HepG2 (cell line): ENCODE results near the gene CGB8. TPM values are rescaled to one million over a fixed set of nuclear protein-coding genes. Genes with fewer than 3 reads are reported as not detected.

Experiments used
- DNMT1 ChIP-seq: sonication (generic); formaldehyde crosslinking; IDR thresholded peaks from 2 replicates; pipeline ENCODE4 v1.5.1; 2020; ENCODE audit warnings: mild to moderate bottlenecking, missing genetic modification reagents
- EP300 ChIP-seq, 3 experiments: sonication (generic) in 1 of 3; formaldehyde crosslinking in 1 of 3; IDR thresholded peaks; 2 replicates each; pipeline versions ENCODE4 v1.5.1 to v1.6.1; 2011 to 2020; ENCODE audit warnings: low read depth in 2 of 3, low read length in 2 of 3, borderline replicate concordance in 1 of 3, improper control_type of control experiment in 1 of 3, mild to moderate bottlenecking in 1 of 3, missing genetic modification reagents in 1 of 3, moderate library complexity in 1 of 3
- KDM5A ChIP-seq: fragments of 200-600 bp; sonication (generic); IDR thresholded peaks from 2 replicates; pipeline ENCODE4 v1.7.0; 2018; ENCODE audit warnings: antibody characterized with exemption, mild to moderate bottlenecking, low read length, borderline replicate concordance
- LCORL ChIP-seq, 2 experiments: fragments of 450-650 bp in 1 of 2; sonication (generic) in 1 of 2; formaldehyde crosslinking in 1 of 2; IDR thresholded peaks; 2 replicates each; pipeline versions ENCODE4 v1.5.0 to v1.6.1; 2017 to 2020; ENCODE audit warnings: antibody characterized with exemption in 1 of 2, missing genetic modification reagents in 1 of 2
- NFKB2 ChIP-seq: sonication (generic); formaldehyde crosslinking; IDR thresholded peaks from 2 replicates; pipeline ENCODE4 v1.4.0; 2020; ENCODE audit warnings: missing genetic modification reagents, borderline replicate concordance
- SALL2 ChIP-seq: sonication (generic); formaldehyde crosslinking; IDR thresholded peaks from 2 replicates; pipeline ENCODE4 v1.8.1; 2023; ENCODE audit warnings: mild to moderate bottlenecking, missing genetic modification reagents, inconsistent platforms
- SMAD1 ChIP-seq: sonication (generic); formaldehyde crosslinking; IDR thresholded peaks from 2 replicates; pipeline ENCODE4 v1.4.0; 2020; ENCODE audit warnings: missing genetic modification reagents, low read depth, mild to moderate bottlenecking, borderline replicate concordance
- SRY ChIP-seq: sonication (generic); formaldehyde crosslinking; IDR thresholded peaks from 2 replicates; pipeline ENCODE4 v1.8.0; 2022; ENCODE audit warnings: mild to moderate bottlenecking, missing genetic modification reagents
- U2AF1 ChIP-seq: fragments of 200-400 bp; formaldehyde crosslinking; optimal IDR thresholded peaks from 2 replicates; pipeline ENCODE3; 2017; ENCODE audit warnings: mild to moderate bottlenecking, low read depth, low read length
- YEATS2 ChIP-seq: sonication (generic); formaldehyde crosslinking; IDR thresholded peaks from 2 replicates; pipeline ENCODE4 v1.4.0; 2020; ENCODE audit warnings: missing genetic modification reagents, borderline replicate concordance
- ZBTB38 ChIP-seq: sonication (generic); formaldehyde crosslinking; IDR thresholded peaks from 2 replicates; pipeline ENCODE4 v1.5.1; 2020; ENCODE audit warnings: mild to moderate bottlenecking, missing genetic modification reagents
- ZNF232 ChIP-seq: sonication (generic); formaldehyde crosslinking; IDR thresholded peaks from 2 replicates; pipeline ENCODE4 v1.4.0; 2020; ENCODE audit warnings: missing genetic modification reagents, borderline replicate concordance
- ZNF274 ChIP-seq: sonication (generic); formaldehyde crosslinking; IDR thresholded peaks from 2 replicates; pipeline ENCODE4 v1.5.1; 2020; ENCODE audit warnings: mild to moderate bottlenecking, missing genetic modification reagents
- ZNF460 ChIP-seq: sonication (generic); formaldehyde crosslinking; IDR thresholded peaks from 2 replicates; pipeline ENCODE4 v1.5.1; 2020; ENCODE audit warnings: missing genetic modification reagents, mild to moderate bottlenecking, borderline replicate concordance
- ZNF547 ChIP-seq: sonication (generic); formaldehyde crosslinking; IDR thresholded peaks from 2 replicates; pipeline ENCODE4 v1.5.1; 2020; ENCODE audit warnings: mild to moderate bottlenecking, missing genetic modification reagents
- ZNF556 ChIP-seq: sonication (generic); formaldehyde crosslinking; IDR thresholded peaks from 2 replicates; pipeline ENCODE4 v1.4.0; 2020; ENCODE audit warnings: mild to moderate bottlenecking, missing genetic modification reagents, borderline replicate concordance
- ZNF713 ChIP-seq: sonication (generic); formaldehyde crosslinking; IDR thresholded peaks from 2 replicates; pipeline ENCODE4 v1.4.0; 2020; ENCODE audit warnings: mild to moderate bottlenecking, missing genetic modification reagents
- ZNF749 ChIP-seq: sonication (generic); formaldehyde crosslinking; IDR thresholded peaks from 2 replicates; pipeline ENCODE4 v1.8.0; 2022; ENCODE audit warnings: mild to moderate bottlenecking, missing genetic modification reagents, moderate library complexity, borderline replicate concordance
- ZNF761 ChIP-seq: sonication (generic); formaldehyde crosslinking; conservative IDR thresholded peaks from 2 replicates; pipeline ENCODE4 v1.4.0; 2020; ENCODE audit warnings: mild to moderate bottlenecking, missing genetic modification reagents
- ZSCAN29 ChIP-seq: sonication (generic); formaldehyde crosslinking; conservative IDR thresholded peaks from 2 replicates; pipeline ENCODE4 v1.4.0; 2020; ENCODE audit warnings: mild to moderate bottlenecking, missing genetic modification reagents
- polyA plus RNA-seq, 8 experiments: library from polyadenylated mRNA; depleted of rRNA in 3 of 8; stranded (reverse) in 7 of 8; unstranded in 1 of 8; fragments of >200 nt; fragmentation: Illumina TruSeq in 4 of 8; extraction: Trizol in 4 of 8; gene quantifications; 2 replicates each; pipeline versions ENCODE4 v1.2.1 to v1.2.3, GENCODE V29; 2011 to 2016; ENCODE audit warnings: low read depth in 4 of 8, missing spikeins in 1 of 8, mixed read lengths in 1 of 8; ENCODE audit not compliant: insufficient read depth in 1 of 8
- total RNA-seq, 5 experiments: library from RNA; depleted of rRNA; stranded (reverse); fragments of >200 nt; fragmentation: Illumina TruSeq; extraction: Trizol; gene quantifications; 2 replicates each; pipeline ENCODE4 v1.2.3, GENCODE V29; 2016; ENCODE audit warnings: low read depth in 1 of 5
- TF ChIP-seq, protein P1 (sequence below): IDR thresholded peaks from 2 replicates; pipeline ENCODE4 v1.6.1; 2016; ENCODE audit warnings: missing genetic modification reagents, missing compliant biosample characterization
- TF ChIP-seq, protein P2 (sequence below): sonication (generic); formaldehyde crosslinking; conservative IDR thresholded peaks from 2 replicates; pipeline ENCODE4 v1.4.0; 2020; ENCODE audit warnings: missing genetic modification reagents
- TF ChIP-seq, protein P3 (sequence below): sonication (generic); formaldehyde crosslinking; IDR thresholded peaks from 2 replicates; pipeline ENCODE4 v1.4.0; 2020; ENCODE audit warnings: mild to moderate bottlenecking, missing genetic modification reagents
- TF ChIP-seq, protein P4 (sequence below): sonication (generic); formaldehyde crosslinking; IDR thresholded peaks from 2 replicates; pipeline ENCODE4 v1.4.0; 2020; ENCODE audit warnings: missing genetic modification reagents

The CGB8 gene
- total and polyA plus RNA-seq, 2 of the 13 experiments (the other 11 are each of a cell fraction or from before 2014, with no cell fraction given): not detected

DNA sequence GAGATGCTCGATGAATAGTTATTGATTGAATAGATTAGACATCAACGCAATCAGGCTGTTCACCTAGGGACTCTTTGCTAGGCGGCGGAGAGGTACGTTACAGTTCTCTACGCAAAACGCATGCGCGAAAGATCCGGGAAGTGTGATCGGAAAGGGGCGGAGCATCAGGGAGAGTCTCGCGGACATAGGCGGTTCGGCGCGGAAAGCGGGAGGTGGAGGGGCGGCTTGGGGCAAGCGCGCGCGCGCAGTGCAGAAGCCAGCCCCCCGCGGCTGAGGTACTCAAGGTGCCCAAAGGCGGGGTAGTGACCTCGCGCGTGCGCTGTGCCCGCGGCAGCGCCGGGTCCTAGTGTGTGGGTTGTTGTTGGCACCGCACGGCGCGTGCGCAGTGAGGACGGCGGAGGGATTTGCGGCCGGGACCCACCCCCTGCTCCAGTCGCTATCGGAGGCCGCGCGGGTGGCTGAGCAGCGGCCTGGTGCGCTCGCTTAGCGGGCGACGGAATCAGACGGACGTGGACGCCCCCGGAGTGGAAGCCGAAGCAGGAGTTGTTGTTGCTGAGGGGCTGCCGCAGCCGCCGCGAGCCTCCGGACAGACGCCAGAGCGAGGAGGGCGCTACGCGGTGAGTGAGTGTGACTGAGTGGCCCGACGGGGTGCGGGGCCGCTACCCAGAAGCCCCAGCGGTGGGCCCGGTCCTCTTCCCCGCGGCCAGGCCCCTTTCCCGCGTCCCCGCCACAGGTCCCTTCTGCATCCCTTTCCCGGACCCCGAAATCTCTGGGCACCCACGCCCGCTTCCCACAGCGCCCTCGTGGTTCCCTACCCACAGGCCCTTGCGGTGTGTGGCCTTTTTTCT lies 36.3 kb upstream of the CGB8 start, which contains the start of gene SNRNP70 (continued):
- peak; percentile 89 for TF ChIP-seq SRY
- TF ChIP-seq ZNF556 (CRISPR knock-in tag): peak; percentile 50; the same call in 1 of the 2 replicates
- TF ChIP-seq, protein P1, sequence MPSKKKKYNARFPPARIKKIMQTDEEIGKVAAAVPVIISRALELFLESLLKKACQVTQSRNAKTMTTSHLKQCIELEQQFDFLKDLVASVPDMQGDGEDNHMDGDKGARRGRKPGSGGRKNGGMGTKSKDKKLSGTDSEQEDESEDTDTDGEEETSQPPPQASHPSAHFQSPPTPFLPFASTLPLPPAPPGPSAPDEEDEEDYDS (CRISPR knock-in tag): peak; percentile 43; the same call in 1 of the 2 replicates
- TF ChIP-seq ZNF232 (CRISPR knock-in tag): peak; percentile 76; the same call in 1 of the 2 replicates
- TF ChIP-seq, protein P2, sequence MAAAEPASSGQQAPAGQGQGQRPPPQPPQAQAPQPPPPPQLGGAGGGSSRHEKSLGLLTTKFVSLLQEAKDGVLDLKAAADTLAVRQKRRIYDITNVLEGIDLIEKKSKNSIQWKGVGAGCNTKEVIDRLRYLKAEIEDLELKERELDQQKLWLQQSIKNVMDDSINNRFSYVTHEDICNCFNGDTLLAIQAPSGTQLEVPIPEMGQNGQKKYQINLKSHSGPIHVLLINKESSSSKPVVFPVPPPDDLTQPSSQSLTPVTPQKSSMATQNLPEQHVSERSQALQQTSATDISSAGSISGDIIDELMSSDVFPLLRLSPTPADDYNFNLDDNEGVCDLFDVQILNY (CRISPR knock-in tag): peak; percentile 63; the same call in 1 of the 2 replicates
- TF ChIP-seq DNMT1: no peak
- TF ChIP-seq YEATS2 (CRISPR knock-in tag): peak; percentile 95
- peak; percentile 74 for TF ChIP-seq U2AF1
- no peak for TF ChIP-seq LCORL (IDR thresholded peaks at IDR 0.05)
- peak; percentile 65; the same call in 1 of the 2 replicates for TF ChIP-seq LCORL (CRISPR knock-in tag; IDR thresholded peaks at IDR 0.05)
- 0 out of 2 replicates have a peak, but pooled peaks have one; percentile 28 for TF ChIP-seq ZNF761
- TF ChIP-seq NFKB2: peak; percentile 87; the same call in 1 of the 2 replicates
- TF ChIP-seq ZSCAN29: no peak; the same call in 1 of the 2 replicates
- TF ChIP-seq KDM5A: peak; percentile 76
- TF ChIP-seq ZNF713 (CRISPR knock-in tag): no peak
- TF ChIP-seq, protein P3, sequence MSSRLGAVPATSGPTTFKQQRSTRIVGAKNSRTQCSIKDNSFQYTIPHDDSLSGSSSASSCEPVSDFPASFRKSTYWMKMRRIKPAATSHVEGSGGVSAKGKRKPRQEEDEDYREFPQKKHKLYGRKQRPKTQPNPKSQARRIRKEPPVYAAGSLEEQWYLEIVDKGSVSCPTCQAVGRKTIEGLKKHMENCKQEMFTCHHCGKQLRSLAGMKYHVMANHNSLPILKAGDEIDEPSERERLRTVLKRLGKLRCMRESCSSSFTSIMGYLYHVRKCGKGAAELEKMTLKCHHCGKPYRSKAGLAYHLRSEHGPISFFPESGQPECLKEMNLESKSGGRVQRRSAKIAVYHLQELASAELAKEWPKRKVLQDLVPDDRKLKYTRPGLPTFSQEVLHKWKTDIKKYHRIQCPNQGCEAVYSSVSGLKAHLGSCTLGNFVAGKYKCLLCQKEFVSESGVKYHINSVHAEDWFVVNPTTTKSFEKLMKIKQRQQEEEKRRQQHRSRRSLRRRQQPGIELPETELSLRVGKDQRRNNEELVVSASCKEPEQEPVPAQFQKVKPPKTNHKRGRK (CRISPR knock-in tag): no peak
- 0 out of 2 replicates have a peak, but pooled peaks have one; percentile 77 for TF ChIP-seq SALL2 (CRISPR knock-in tag)
- TF ChIP-seq, protein P4, sequence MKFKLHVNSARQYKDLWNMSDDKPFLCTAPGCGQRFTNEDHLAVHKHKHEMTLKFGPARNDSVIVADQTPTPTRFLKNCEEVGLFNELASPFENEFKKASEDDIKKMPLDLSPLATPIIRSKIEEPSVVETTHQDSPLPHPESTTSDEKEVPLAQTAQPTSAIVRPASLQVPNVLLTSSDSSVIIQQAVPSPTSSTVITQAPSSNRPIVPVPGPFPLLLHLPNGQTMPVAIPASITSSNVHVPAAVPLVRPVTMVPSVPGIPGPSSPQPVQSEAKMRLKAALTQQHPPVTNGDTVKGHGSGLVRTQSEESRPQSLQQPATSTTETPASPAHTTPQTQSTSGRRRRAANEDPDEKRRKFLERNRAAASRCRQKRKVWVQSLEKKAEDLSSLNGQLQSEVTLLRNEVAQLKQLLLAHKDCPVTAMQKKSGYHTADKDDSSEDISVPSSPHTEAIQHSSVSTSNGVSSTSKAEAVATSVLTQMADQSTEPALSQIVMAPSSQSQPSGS: peak; percentile 45
- TF ChIP-seq SMAD1 (CRISPR knock-in tag): no peak
- peak; percentile 75 for TF ChIP-seq ZBTB38 (CRISPR knock-in tag)
- TF ChIP-seq ZNF274 (CRISPR knock-in tag): no peak; the same call in 1 of the 2 replicates
- TF ChIP-seq EP300 (IDR thresholded peaks at IDR 0.05; ENCODE audit: low read depth in 2 of 2, low read length in 2 of 2): 0 out of 4 replicates have a peak, but pooled peaks of 1 of the 2 experiments have one; percentile 19
- no peak for TF ChIP-seq EP300 (CRISPR knock-in tag; IDR thresholded peaks at IDR 0.05; ENCODE audit: borderline replicate concordance)
- 0 out of 2 replicates have a peak, but pooled peaks have one; percentile 41 for TF ChIP-seq ZNF749 (CRISPR knock-in tag)
- no peak; the same call in 1 of the 2 replicates for TF ChIP-seq ZNF460 (CRISPR knock-in tag)
- no peak; the same call in 1 of the 2 replicates for TF ChIP-seq ZNF547 (CRISPR knock-in tag)
